OCI-LY7 (cell line): Measurements from ENCODE around the gene TLR2.

Source experiments
- EZH2phosphoT487 ChIP-seq: fragments of 200-600 bp; sonication (generic); IDR thresholded peaks from 2 replicates; pipeline ENCODE4 v1.6.1; 2018; ENCODE audit warnings: low read depth, borderline replicate concordance, mild to moderate bottlenecking, mixed run types, antibody characterized with exemption, low read length, moderate library complexity, mixed read lengths
- TF ChIP-seq, protein P1 (sequence below): fragments of 200-600 bp; sonication (generic); conservative IDR thresholded peaks from 2 replicates; pipeline ENCODE4 v1.5.1; 2014; ENCODE audit warnings: mild to moderate bottlenecking, antibody characterized with exemption, low read length, moderate library complexity, mixed read lengths

DNA sequence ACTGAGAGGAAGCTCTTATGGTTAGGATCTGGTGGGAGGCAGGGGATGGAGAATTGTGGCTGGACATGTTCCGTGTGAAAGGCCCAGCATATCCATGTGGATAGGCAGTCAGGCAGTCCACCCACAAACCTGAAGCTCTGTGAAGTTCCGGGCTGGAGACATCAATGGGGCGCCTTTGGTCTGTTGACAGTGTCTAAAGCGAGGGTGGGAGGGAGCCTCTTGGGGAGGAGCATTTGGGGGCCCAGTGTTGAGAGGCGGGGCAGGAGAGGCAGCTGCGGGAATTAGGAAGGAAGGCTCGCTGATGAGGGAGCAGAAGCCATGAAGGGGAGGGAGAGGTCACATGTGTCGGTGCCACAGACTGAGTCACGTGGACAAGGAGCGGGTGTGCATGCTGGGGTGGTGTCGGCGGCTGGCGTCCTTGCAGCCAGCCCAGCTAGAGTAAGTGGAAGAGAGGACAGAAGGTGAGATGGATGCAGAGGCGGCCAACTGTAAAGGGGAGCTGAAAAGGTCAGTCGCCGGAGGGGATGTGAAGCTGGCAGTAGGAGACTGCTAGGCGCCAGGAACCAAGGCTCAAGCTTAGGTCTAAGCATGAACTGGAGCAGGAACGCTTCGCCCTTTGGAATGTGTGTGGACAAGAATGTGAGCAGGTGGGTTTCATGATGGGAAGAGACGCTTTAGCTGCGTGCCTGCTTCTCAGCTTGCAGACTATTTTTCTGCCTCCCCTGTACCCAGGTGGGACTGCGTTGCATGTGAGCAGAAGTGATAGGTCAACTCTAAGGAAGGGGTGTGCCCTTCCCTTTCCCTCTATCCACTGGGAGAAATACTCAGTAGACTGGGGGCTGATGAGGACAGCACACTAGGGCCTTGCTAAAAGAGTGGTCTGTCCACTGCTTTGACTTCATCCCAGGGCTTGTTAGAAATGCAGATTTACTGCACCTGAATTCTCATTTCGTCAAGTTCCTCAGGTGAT is 44.0 kb upstream of the TLR2 start:
- no peak for TF ChIP-seq EZH2phosphoT487
- TF ChIP-seq, protein P1, sequence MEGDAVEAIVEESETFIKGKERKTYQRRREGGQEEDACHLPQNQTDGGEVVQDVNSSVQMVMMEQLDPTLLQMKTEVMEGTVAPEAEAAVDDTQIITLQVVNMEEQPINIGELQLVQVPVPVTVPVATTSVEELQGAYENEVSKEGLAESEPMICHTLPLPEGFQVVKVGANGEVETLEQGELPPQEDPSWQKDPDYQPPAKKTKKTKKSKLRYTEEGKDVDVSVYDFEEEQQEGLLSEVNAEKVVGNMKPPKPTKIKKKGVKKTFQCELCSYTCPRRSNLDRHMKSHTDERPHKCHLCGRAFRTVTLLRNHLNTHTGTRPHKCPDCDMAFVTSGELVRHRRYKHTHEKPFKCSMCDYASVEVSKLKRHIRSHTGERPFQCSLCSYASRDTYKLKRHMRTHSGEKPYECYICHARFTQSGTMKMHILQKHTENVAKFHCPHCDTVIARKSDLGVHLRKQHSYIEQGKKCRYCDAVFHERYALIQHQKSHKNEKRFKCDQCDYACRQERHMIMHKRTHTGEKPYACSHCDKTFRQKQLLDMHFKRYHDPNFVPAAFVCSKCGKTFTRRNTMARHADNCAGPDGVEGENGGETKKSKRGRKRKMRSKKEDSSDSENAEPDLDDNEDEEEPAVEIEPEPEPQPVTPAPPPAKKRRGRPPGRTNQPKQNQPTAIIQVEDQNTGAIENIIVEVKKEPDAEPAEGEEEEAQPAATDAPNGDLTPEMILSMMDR, result no peak
